Fibroblast of villous mesenchyme (primary cell): ENCODE results near the gene SORCS3. TPM values are rescaled to one million over a fixed set of nuclear protein-coding genes. Genes with fewer than 3 reads are reported as not detected.

Experiments
- DNase-seq: peaks from one replicate; pipeline ENCODE4 v3.0.0-alpha.2; 2010; ENCODE audit warnings: low read depth
- H3K4me3 ChIP-seq: 2 replicates; pipeline ENCODE4 v1.5.1; 2011; ENCODE audit warnings: low read depth, mild to moderate bottlenecking, low read length
- total RNA-seq: library from RNA; depleted of rRNA; stranded (reverse); fragments of >200 nt; gene quantifications from 2 replicates; pipeline ENCODE4 v1.2.3, GENCODE V29; 2012
- TF ChIP-seq, protein P1 (sequence below): IDR thresholded peaks from 2 replicates; pipeline ENCODE4 v1.5.1; 2012; ENCODE audit warnings: low read depth, mild to moderate bottlenecking, low read length; ENCODE audit not compliant: insufficient read depth

Gene SORCS3
- total RNA-seq, 1 donor, result not detected

DNA sequence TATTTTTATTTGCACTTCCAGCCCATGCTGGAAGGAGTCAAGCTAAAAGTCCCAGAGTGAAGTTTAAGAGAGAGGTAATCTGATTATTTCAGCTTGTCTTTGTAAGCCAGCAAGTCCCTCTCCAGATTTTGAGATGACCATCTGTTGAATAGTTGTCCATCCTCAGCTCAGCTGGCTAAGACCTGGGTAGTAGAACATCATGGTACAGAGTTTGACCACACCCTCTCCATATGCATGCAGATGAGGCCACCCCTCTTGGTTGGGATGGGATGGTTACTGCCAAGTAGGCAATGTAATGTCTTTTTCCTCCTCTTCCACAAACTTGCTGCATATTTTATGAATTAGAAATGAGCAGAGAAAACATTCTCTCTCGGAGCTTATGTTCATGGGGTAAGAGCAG is 639.8 kb downstream of the SORCS3 start:
- no peak overlapping the region for H3K4me3 ChIP-seq
- TF ChIP-seq, protein P1, sequence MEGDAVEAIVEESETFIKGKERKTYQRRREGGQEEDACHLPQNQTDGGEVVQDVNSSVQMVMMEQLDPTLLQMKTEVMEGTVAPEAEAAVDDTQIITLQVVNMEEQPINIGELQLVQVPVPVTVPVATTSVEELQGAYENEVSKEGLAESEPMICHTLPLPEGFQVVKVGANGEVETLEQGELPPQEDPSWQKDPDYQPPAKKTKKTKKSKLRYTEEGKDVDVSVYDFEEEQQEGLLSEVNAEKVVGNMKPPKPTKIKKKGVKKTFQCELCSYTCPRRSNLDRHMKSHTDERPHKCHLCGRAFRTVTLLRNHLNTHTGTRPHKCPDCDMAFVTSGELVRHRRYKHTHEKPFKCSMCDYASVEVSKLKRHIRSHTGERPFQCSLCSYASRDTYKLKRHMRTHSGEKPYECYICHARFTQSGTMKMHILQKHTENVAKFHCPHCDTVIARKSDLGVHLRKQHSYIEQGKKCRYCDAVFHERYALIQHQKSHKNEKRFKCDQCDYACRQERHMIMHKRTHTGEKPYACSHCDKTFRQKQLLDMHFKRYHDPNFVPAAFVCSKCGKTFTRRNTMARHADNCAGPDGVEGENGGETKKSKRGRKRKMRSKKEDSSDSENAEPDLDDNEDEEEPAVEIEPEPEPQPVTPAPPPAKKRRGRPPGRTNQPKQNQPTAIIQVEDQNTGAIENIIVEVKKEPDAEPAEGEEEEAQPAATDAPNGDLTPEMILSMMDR, result no peak
- no peak for DNase-seq

DNA sequence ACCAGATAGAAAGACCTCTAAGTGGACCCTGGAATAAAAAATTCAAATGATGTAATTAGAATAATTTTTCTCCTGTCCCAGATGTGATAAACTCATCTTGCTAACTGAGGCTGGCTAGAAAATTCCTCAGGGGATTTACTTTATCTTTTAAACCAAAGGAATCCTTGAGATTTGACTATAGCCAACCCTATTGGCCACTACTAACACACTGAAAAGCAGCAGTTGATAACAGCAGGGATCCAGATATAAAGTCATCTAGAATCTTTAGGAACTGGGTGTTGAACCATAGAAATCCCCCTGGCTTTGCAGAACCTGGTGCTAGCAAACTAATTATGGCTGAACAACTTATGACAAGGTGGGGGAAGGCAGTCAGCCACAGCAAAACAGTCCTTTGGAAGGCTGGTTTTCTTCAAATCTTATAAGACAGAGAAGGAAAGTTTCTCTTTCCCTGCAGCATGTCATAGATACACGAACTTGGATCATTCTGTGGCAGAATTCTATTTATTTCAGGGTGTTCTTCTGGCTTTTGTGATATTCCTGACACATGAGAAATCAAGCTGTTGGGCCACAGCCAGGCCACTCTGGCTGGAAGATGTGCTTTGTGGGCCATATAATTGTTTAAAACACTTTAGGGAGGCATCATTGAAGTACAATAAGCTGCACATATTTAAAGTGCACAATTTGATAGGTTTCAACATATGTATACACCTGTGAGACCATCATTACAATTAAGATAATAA is 643.6 kb downstream of the SORCS3 start:
- no peak for DNase-seq
- TF ChIP-seq, protein P1, result no peak
- H3K4me3 ChIP-seq, result no peak overlapping the region

DNA sequence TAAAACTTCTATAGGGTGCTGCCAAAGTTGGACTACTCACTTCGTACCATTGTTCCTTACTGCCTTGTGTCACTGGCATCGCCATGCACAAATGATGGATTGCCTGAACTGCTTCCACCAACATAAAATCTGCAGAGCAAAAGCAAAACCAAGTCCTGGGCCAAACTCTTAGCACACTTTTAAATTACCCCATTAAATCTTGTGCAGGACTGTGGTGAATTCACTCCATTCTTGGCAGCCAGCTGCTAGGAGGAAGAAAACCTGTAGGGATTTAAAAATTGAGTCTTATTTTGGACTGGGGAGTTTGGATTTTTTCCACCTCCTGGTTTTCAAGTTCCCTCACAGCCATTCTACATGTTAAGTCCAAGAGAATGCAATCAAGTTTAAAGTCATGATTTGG is 646.9 kb downstream of the SORCS3 start:
- no peak overlapping the region for H3K4me3 ChIP-seq
- TF ChIP-seq, protein P1, result no peak
- DNase-seq, result no peak

DNA sequence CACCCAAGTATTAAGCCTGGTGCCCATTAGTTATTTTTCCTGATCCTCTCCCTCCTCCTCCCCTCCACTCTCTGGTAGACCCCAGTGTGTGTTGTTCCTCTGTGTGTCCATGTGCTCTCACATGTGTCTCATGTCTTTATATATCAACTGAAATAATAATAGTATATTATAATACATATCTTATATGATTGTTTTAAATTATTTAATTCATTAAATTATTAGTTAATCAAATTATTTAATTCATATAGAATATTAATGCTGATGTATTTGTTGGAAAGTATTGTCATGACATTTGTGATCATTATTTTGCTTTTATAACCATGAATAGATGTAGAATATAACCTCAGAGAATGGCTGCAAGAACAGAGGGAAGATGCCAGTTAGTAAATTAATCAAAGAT is 647.5 kb downstream of the SORCS3 start:
- no peak overlapping the region for H3K4me3 ChIP-seq
- DNase-seq, result no peak
- TF ChIP-seq, protein P1, result no peak

DNA sequence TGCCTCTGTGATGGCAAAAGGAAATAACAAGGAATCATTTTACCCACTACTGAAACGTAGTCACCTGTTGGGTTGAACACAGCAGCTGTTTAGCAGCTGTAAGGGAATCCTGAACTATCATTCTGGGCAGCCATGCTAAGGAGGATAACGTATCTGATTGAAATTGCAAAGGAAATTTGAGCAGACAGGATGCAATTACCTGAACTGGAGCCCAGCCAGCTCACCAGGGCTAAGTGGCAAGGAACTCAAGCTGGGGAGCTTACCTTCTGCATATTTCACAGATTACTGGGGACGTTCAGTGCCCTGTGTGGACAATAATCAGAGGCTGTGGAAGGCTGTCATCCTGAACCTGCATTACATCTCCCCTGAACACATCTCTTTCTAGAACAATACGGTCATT is 650.5 kb downstream of the SORCS3 start:
- DNase-seq, result no peak
- TF ChIP-seq, protein P1, result no peak

DNA sequence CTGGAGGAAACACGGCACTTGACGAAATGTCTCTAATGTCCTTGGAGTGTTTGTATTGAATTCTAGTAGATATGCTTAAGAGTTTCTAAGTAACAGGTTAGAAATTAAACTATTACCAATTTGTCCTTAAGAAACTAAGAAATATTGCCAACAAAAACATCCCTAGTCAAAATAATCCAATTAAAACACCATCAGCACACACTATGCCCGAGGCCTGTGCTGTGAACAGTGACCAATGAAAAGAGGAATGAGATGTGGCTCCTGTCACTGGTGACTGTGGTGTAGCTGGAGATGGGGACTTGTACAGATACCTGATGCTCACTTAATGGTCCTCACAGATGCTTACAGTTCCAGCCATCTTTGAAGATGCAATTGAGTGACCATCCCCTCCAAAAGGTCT is 651.1 kb downstream of the SORCS3 start:
- DNase-seq, result no peak
- no peak overlapping the region for H3K4me3 ChIP-seq
- TF ChIP-seq, protein P1, result no peak

More for the DNA sequence above, 650.5 kb downstream of the SORCS3 start:
- no peak overlapping the region for H3K4me3 ChIP-seq
